K562 (cell line): ENCODE data around the gene PPP6C. TPM values are rescaled to one million over a fixed set of nuclear protein-coding genes. Genes with fewer than 3 reads are reported as not detected.
"Not testable (repeated sequence)": the region's sequence is repeated elsewhere in the genome, so short reads cannot be mapped to it uniquely, and the experiment has no call there.

Experiments used
- ATAC-seq: fragments of 200-7000 bp; cut with Tn5 transposase; 3 replicates; pipeline ENCODE4 v1.9.1; 2020; ENCODE audit warnings: moderate library complexity
- BruUV-seq: library from RNA; stranded (reverse); fragments of 400-500 nt; replicated peaks from 2 replicates; lab custom pipeline; 2021; lab: Mats Ljungman, UMichigan
- CTCF ChIA-PET: fragments of 300-600 bp; formaldehyde crosslinking; extraction: SDS; loops from one replicate; lab custom pipeline; 2021; ENCODE audit warnings: low intra/inter-chr PET ratio; lab: Yijun Ruan, JAX
- POLR2A ChIA-PET: fragments of 300-600, 350-650 bp; sonication (Branson Sonifier 250); formaldehyde crosslinking; extraction: SDS; loops from one replicate; lab custom pipeline; 2021; ENCODE audit warnings: antibody characterized with exemption, inconsistent platforms; lab: Yijun Ruan, JAX
- DNase-seq, 4 experiments: peaks; one replicate each; pipeline versions ENCODE4 v3.0.0 to v3.0.0-alpha.2; 2011 to 2018; ENCODE audit warnings: low spot score in 3 of 4, mixed read lengths in 3 of 4; ENCODE audit errors: extremely low read depth in 1 of 4
- FAIRE-seq: peaks from 2 replicates; lab custom pipeline; 2011; peaks lifted over from hg19 to GRCh38; lab: Jason Lieb, UNC
- H2AFZ ChIP-seq: 2 replicates; pipeline ENCODE4 v1.6.0; 2011; ENCODE audit warnings: low read depth, low read length, control low read depth, inconsistent platforms
- H3K27ac ChIP-seq: fragments of 200-600 bp; 3 replicates; pipeline ENCODE4 v1.8.0; 2011; ENCODE audit warnings: low read depth, mild to moderate bottlenecking, control low read depth, inconsistent platforms, low read length, moderate library complexity, mixed read lengths; ENCODE audit errors: extremely low read depth
- H3K27me3 ChIP-seq, 2 experiments: fragments of 300-600 bp in 1 of 2; 2 replicates in 1 of 2; 3 replicates in 1 of 2; pipeline versions ENCODE4 v1.6.0 to v1.8.0; 2011; ENCODE audit warnings: inconsistent platforms in 2 of 2, low read length in 2 of 2, mild to moderate bottlenecking in 1 of 2, mixed read lengths in 1 of 2, moderate library complexity in 1 of 2; ENCODE audit not compliant: control insufficient read depth in 2 of 2, insufficient read depth in 2 of 2
- H3K36me3 ChIP-seq: fragments of 300-600 bp; 3 replicates; pipeline ENCODE4 v1.8.0; 2011; ENCODE audit warnings: mild to moderate bottlenecking, low read length, inconsistent platforms; ENCODE audit not compliant: control insufficient read depth, insufficient read depth
- H3K4me1 ChIP-seq, 2 experiments: fragments of 200-600 bp in 1 of 2; replicated peaks in 1 of 2; 2 replicates in 1 of 2; 3 replicates in 1 of 2; pipeline versions ENCODE4 v1.5.1 to v1.8.0; 2011; ENCODE audit warnings: inconsistent platforms in 2 of 2, low read length in 2 of 2, mild to moderate bottlenecking in 1 of 2, mixed read lengths in 1 of 2, moderate library complexity in 1 of 2; ENCODE audit not compliant: control insufficient read depth in 2 of 2, insufficient read depth in 2 of 2
- H3K4me2 ChIP-seq: 2 replicates; pipeline ENCODE4 v1.6.1; 2011; ENCODE audit warnings: low read length, control low read depth, inconsistent platforms, mixed read lengths; ENCODE audit not compliant: insufficient read depth
- H3K4me3 ChIP-seq: fragments of 200-600 bp; sonication (generic), shearing (Covaris generic); 2 replicates; pipeline ENCODE4 v1.5.1; 2016; ENCODE audit warnings: control low read depth, inconsistent platforms
- H3K79me2 ChIP-seq: fragments of 200-600 bp; 3 replicates; pipeline ENCODE4 v1.8.0; 2011; ENCODE audit warnings: low read length, inconsistent platforms; ENCODE audit not compliant: control insufficient read depth, insufficient read depth
- H3K9ac ChIP-seq, 2 experiments: 2 replicates each; pipeline versions ENCODE4 v1.6.0 to v1.6.1; 2011; ENCODE audit warnings: low read depth in 2 of 2, low read length in 2 of 2, control low read depth in 1 of 2, inconsistent platforms in 1 of 2, mild to moderate bottlenecking in 1 of 2, mixed read lengths in 1 of 2; ENCODE audit not compliant: insufficient read depth in 1 of 2
- H3K9me1 ChIP-seq: one replicate; pipeline ENCODE4 v1.6.0; 2011; ENCODE audit warnings: inconsistent platforms, mild to moderate bottlenecking, low read length, moderate library complexity; ENCODE audit not compliant: control insufficient read depth, insufficient read depth
- H3K9me3 ChIP-seq: replicated peaks from 2 replicates; pipeline ENCODE4 v1.5.1; 2011; ENCODE audit warnings: low read depth, low read length, inconsistent platforms; ENCODE audit not compliant: control insufficient read depth, insufficient read depth
- H4K20me1 ChIP-seq: replicated peaks from 2 replicates; pipeline ENCODE4 v1.6.1; 2011; ENCODE audit warnings: low read length, inconsistent platforms, mixed read lengths; ENCODE audit not compliant: control insufficient read depth, insufficient read depth
- ARID3B ChIP-seq: fragments of 250-450 bp; sonication (Bioruptor Pico); IDR thresholded peaks from 2 replicates; pipeline ENCODE4 v1.4.0; 2020; ENCODE audit warnings: borderline replicate concordance
- HNRNPL ChIP-seq: fragments of 200-400 bp; formaldehyde crosslinking; IDR thresholded peaks from 2 replicates; pipeline ENCODE4 v1.6.1; 2017; ENCODE audit warnings: low read depth, mild to moderate bottlenecking, low read length
- IRF9 ChIP-seq: fragments of 450-650 bp; IDR thresholded peaks from 2 replicates; pipeline ENCODE4 v1.6.1; 2016; ENCODE audit warnings: missing biosample characterization, missing genetic modification characterization
- L3MBTL2 ChIP-seq: fragments of 450-650 bp; IDR thresholded peaks from 2 replicates; pipeline ENCODE4 v1.6.1; 2016; ENCODE audit warnings: mild to moderate bottlenecking, moderate library complexity
- MED1 ChIP-seq: sonication (generic); formaldehyde crosslinking; IDR thresholded peaks from 2 replicates; pipeline ENCODE4 v1.8.1; 2023; ENCODE audit warnings: missing genetic modification reagents, borderline replicate concordance
- PHF20 ChIP-seq: fragments of 450-650 bp; IDR thresholded peaks from 2 replicates; pipeline ENCODE4 v1.6.1; 2018; ENCODE audit not compliant: partially characterized antibody
- RB1 ChIP-seq: fragments of 450-650 bp; IDR thresholded peaks from 2 replicates; pipeline ENCODE4 v1.6.1; 2017; ENCODE audit warnings: low read depth, mild to moderate bottlenecking
- ZKSCAN1 ChIP-seq: fragments of 150-350 bp; IDR thresholded peaks from 2 replicates; pipeline ENCODE4 v1.6.1; 2016; ENCODE audit warnings: low read depth, low read length
- ZNF121 ChIP-seq: sonication (generic); formaldehyde crosslinking; conservative IDR thresholded peaks from 2 replicates; pipeline ENCODE4 v1.8.0; 2022; ENCODE audit warnings: missing genetic modification reagents
- ZNF436 ChIP-seq: fragments of 250-450, 450-650 bp; sonication (Bioruptor Pico); formaldehyde crosslinking; IDR thresholded peaks from 2 replicates; pipeline ENCODE4 v1.7.0; 2020; ENCODE audit warnings: mild to moderate bottlenecking
- WGBS: fragments of 100-300 bp; shearing (Covaris generic); methylation state at CpG from one replicate; pipeline ENCODE4 v1.1.6; 2016; ENCODE audit warnings: low coverage, mixed read lengths; ENCODE audit not compliant: insufficient coverage; ENCODE audit errors: missing lambda C conversion rate; 5-methylcytosine and 5-hydroxymethylcytosine counted together
- in situ Hi-C: fragments of 300-500 bp; cut with MboI; formaldehyde crosslinking; loops from 4 replicates; pipeline ENCODE4 v1.15.0; 2018; ENCODE audit warnings: inconsistent platforms, mixed read lengths
- intact Hi-C: fragments of 100-400 bp; cut with micrococcal nuclease; formaldehyde crosslinking; loops from 2 replicates; pipeline ENCODE4 v1.14.2; 2022
- polyA plus RNA-seq, 8 experiments: library from polyadenylated mRNA; depleted of rRNA in 4 of 8; stranded (reverse) in 5 of 8; unstranded in 3 of 8; fragments of >200 nt; fragmentation: Nextera tagmentation in 2 of 8; fragmentation: Illumina TruSeq in 1 of 8; extraction: Ambion mirVana in 2 of 8; extraction: Trizol in 1 of 8; gene quantifications; 2 replicates each; pipeline versions ENCODE4 v1.2.1 to v1.2.3, GENCODE V29; 2011 to 2014; ENCODE audit warnings: inconsistent platforms in 1 of 8, missing spikeins in 1 of 8
- total RNA-seq, 7 experiments: library from RNA; depleted of rRNA in 6 of 7; stranded (reverse); fragments of >200 nt in 6 of 7; fragmentation: Illumina TruSeq in 2 of 7; extraction: Trizol in 2 of 7; gene quantifications; 2 replicates each; pipeline versions ENCODE4 v1.2.1 to v1.2.3, GENCODE V29; 2011 to 2021; ENCODE audit warnings: low replicate concordance in 1 of 7

PPP6C gene
- total and polyA plus RNA-seq, 9 of the 15 experiments (the other 6 are each of a cell fraction or from before 2014, with no cell fraction given), result 18.8 to 44.8 (median 38.3) TPM

DNA sequence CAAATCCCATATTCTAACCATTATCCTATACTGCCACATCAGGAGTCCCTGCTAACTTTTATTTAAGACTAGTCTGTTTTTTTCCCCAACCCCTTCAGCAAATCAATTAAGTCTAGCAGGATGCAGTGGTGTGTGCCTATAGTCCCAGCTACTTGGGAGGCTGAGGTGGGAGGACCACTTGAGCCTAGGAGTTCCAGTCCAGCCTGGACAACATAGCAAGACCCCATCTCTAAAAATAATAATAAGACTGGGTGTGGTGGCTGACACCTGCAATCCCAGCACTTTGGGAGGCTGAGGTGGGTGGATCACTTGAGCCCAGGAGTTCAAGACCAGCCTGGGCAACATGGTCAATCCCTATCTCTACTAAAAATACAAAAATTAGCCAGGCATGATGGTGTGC, 35.3 kb upstream of the PPP6C start:
- DNase-seq, H3K9me1 ChIP-seq, H3K79me2 ChIP-seq, in situ Hi-C loops, H3K27me3 ChIP-seq, intact Hi-C loops, H3K4me2 ChIP-seq, H3K4me1 ChIP-seq, FAIRE-seq, BruUV-seq, H3K4me3 ChIP-seq, H3K9ac ChIP-seq, H3K9me3 ChIP-seq, H3K27ac ChIP-seq, H2AFZ ChIP-seq, CTCF ChIA-PET, H4K20me1 ChIP-seq, ATAC-seq: not testable (repeated sequence)
- TF ChIP-seq ZNF121 (CRISPR knock-in tag), result peak; percentile 91
- peaks cover 48% of the 10 kb centered on the region; the same call in 2 of the 3 replicates for H3K36me3 ChIP-seq
- POLR2A ChIA-PET, result interaction anchor here (0.8 to 9.5 kb wide), 2 partner anchors 11 to 16 kb away, joined by 3 to 75 read pairs; no protein-coding TSS in a partner anchor

GRCh38 chr9:125218621-125219020, 29.0 kb upstream of the PPP6C start:
- H3K4me2 ChIP-seq, result no peak overlapping the region
- no peaks in the 10 kb centered on the region for H3K27me3 ChIP-seq
- H3K9me3 ChIP-seq, result no peaks in the 10 kb centered on the region
- ChIA-PET CTCF (no interaction called here), POLR2A (interaction anchor here (0.6 to 2.2 kb wide), 3 partner anchors 13 to 17 kb away, joined by 3 to 14 read pairs (median 11); no protein-coding TSS in a partner anchor)
- DNase-seq (no peak), FAIRE-seq (no peak), ATAC-seq (no peak)
- no peak overlapping the region for H3K9ac ChIP-seq
- no TSS peak for BruUV-seq
- no peak overlapping the region for H2AFZ ChIP-seq
- H3K9me1 ChIP-seq, result no peaks in the 10 kb centered on the region
- WGBS, result 97% methylated on average over 3 of the region's 3 CpGs
- H3K27ac ChIP-seq, result no peak overlapping the region
- no peaks in the 10 kb centered on the region for H3K4me1 ChIP-seq
- peaks cover 57% of the 10 kb centered on the region; the same call in 2 of the 3 replicates for H3K36me3 ChIP-seq
- in situ Hi-C loops, result no loop called here
- intact Hi-C loops, result no loop called here
- no peaks in the 10 kb centered on the region for H4K20me1 ChIP-seq
- H3K4me3 ChIP-seq, result no peak overlapping the region
- H3K79me2 ChIP-seq, result no peaks in the 10 kb centered on the region
- TF ChIP-seq PHF20 (no peak), ARID3B (CRISPR knock-in tag) (no peak), ZNF436 (CRISPR knock-in tag) (no peak), HNRNPL (no peak), ZKSCAN1 (no peak), IRF9 (tag) (no peak), MED1 (no peak), RB1 (no peak), L3MBTL2 (no peak)
